OCI-LY7 (cell line): ENCODE measurements around the gene DIAPH2. TPM values are rescaled to one million over a fixed set of nuclear protein-coding genes. Genes with fewer than 3 reads are reported as not detected.

Source experiments
- BruUV-seq: library from RNA; stranded (reverse); fragments of 400-500 nt; replicated peaks from 2 replicates; lab custom pipeline; 2021; lab: Mats Ljungman, UMichigan
- CTCF ChIA-PET: fragments of 300-600 bp; sonication (Branson Sonifier 250); formaldehyde crosslinking; loops from one replicate; lab custom pipeline; 2022; ENCODE audit warnings: antibody characterized with exemption; ENCODE audit not compliant: unreplicated experiment; lab: Charles Lee
- POLR2A ChIA-PET: fragments of 300-600 bp; sonication (Branson Sonifier 250); formaldehyde crosslinking; loops from one replicate; lab custom pipeline; 2022; ENCODE audit warnings: antibody characterized with exemption; lab: Charles Lee
- DNase-seq: peaks from one replicate; pipeline ENCODE4 v3.0.0-alpha.2; 2015; ENCODE audit warnings: low spot score
- H2AFZ ChIP-seq: fragments of 200-600 bp; sonication (generic), shearing (Covaris generic); 2 replicates; pipeline ENCODE4 v1.6.1; 2014; ENCODE audit warnings: mild to moderate bottlenecking, antibody characterized with exemption, low read length, moderate library complexity
- H3K27ac ChIP-seq: fragments of 200-600 bp; sonication (generic); 2 replicates; pipeline ENCODE4 v1.5.1; 2014; ENCODE audit warnings: mixed run types, low read depth, mild to moderate bottlenecking, moderate library complexity, low read length, inconsistent platforms; ENCODE audit not compliant: poor library complexity, severe bottlenecking
- H3K36me3 ChIP-seq: fragments of 200-600 bp; sonication (generic); 2 replicates; pipeline ENCODE4 v1.6.1; 2014; ENCODE audit warnings: mild to moderate bottlenecking, antibody characterized with exemption, low read length, moderate library complexity, mixed read lengths; ENCODE audit not compliant: insufficient read depth
- H3K4me1 ChIP-seq: fragments of 200-600 bp; sonication (generic); 2 replicates; pipeline ENCODE4 v1.5.1; 2014; ENCODE audit warnings: mild to moderate bottlenecking, low read length; ENCODE audit not compliant: insufficient read depth, poor library complexity, severe bottlenecking
- H3K4me2 ChIP-seq: fragments of 200-600 bp; sonication (generic); 2 replicates; pipeline ENCODE4 v1.6.1; 2014; ENCODE audit warnings: mild to moderate bottlenecking, low read length
- H3K4me3 ChIP-seq: fragments of 200-600 bp; sonication (generic); 2 replicates; pipeline ENCODE4 v1.5.1; 2014; ENCODE audit warnings: mild to moderate bottlenecking, low read depth, low read length; ENCODE audit not compliant: poor library complexity, severe bottlenecking
- H3K79me2 ChIP-seq: fragments of 200-600 bp; sonication (generic); 2 replicates; pipeline ENCODE4 v1.6.1; 2016; ENCODE audit warnings: low read depth, mild to moderate bottlenecking, low read length, moderate library complexity, mixed read lengths; ENCODE audit not compliant: insufficient read depth
- H3K9me2 ChIP-seq: fragments of 200-600 bp; sonication (generic); 2 replicates; pipeline ENCODE4 v1.6.1; 2016; ENCODE audit warnings: mild to moderate bottlenecking, low read length, mixed read lengths; ENCODE audit not compliant: insufficient read depth
- H3K9me3 ChIP-seq: fragments of 200-600 bp; sonication (generic); 2 replicates; pipeline ENCODE4 v1.6.1; 2014; ENCODE audit warnings: mild to moderate bottlenecking, mixed run types, low read length, mixed read lengths
- H4K20me1 ChIP-seq: fragments of 200-600 bp; sonication (generic); 2 replicates; pipeline ENCODE4 v1.6.1; 2014; ENCODE audit warnings: mild to moderate bottlenecking, antibody characterized with exemption, low read length, moderate library complexity, mixed read lengths; ENCODE audit not compliant: insufficient read depth
- CTCF ChIP-seq: fragments of 200-600 bp; sonication (generic); conservative IDR thresholded peaks from 2 replicates; pipeline ENCODE4 v1.5.1; 2014; ENCODE audit warnings: mild to moderate bottlenecking, antibody characterized with exemption, low read length, moderate library complexity, mixed read lengths
- EZH2phosphoT487 ChIP-seq: fragments of 200-600 bp; sonication (generic); IDR thresholded peaks from 2 replicates; pipeline ENCODE4 v1.6.1; 2018; ENCODE audit warnings: low read depth, borderline replicate concordance, mild to moderate bottlenecking, mixed run types, antibody characterized with exemption, low read length, moderate library complexity, mixed read lengths
- intact Hi-C: fragments of 100-400 bp; cut with micrococcal nuclease; formaldehyde crosslinking; loops from one replicate; pipeline ENCODE4 v1.10.0; 2022; ENCODE audit not compliant: unreplicated experiment
- total RNA-seq, 2 experiments: library from RNA; depleted of rRNA in 1 of 2; stranded (reverse); fragments of >200 nt in 1 of 2; shearing (Covaris generic) in 1 of 2; gene quantifications; 2 replicates each; pipeline ENCODE4 v1.2.3, GENCODE V29; 2014 to 2022

DIAPH2 gene
- total RNA-seq, 2 experiments from 2014 or later, result 21.3 to 21.5 TPM

GRCh38 chrX:97026406-97026805 is 341.8 kb downstream of the DIAPH2 start:
- intact Hi-C loops, result loop anchor here (5.0 kb wide), 1 partner anchor 661 kb away; no protein-coding TSS in a partner anchor
- Histone ChIP-seq H4K20me1 (no peaks in the 10 kb centered on the region), H3K9me2 (no peaks in the 10 kb centered on the region), H3K9me3 (no peaks in the 10 kb centered on the region), H3K4me2 (no peak overlapping the region), H2AFZ (no peak overlapping the region), H3K36me3 (no peaks in the 10 kb centered on the region), H3K79me2 (no peaks in the 10 kb centered on the region), H3K27ac (no peak overlapping the region), H3K4me1 (no peaks in the 10 kb centered on the region), H3K4me3 (no peak overlapping the region)
- no TSS peak for BruUV-seq
- POLR2A ChIA-PET, result no interaction called here
- TF ChIP-seq CTCF, result peak; percentile 52; the same call in 1 of the 2 replicates
- TF ChIP-seq EZH2phosphoT487, result no peak
- CTCF ChIA-PET, result no interaction called here
- peak; percentile 4 for DNase-seq

- no peaks in the 10 kb centered on the region for H3K36me3 ChIP-seq
- intact Hi-C loops, result loop anchor here (5.0 kb wide), 1 partner anchor 660 kb away; no protein-coding TSS in a partner anchor
- H3K9me3 ChIP-seq, result no peaks in the 10 kb centered on the region
- no peaks in the 10 kb centered on the region for H3K4me1 ChIP-seq
- H3K27ac ChIP-seq, result no peak overlapping the region
- no TSS peak for BruUV-seq
- no peak overlapping the region for H2AFZ ChIP-seq
- no peaks in the 10 kb centered on the region for H3K79me2 ChIP-seq
- TF ChIP-seq CTCF, result no peak
- H4K20me1 ChIP-seq, result no peaks in the 10 kb centered on the region
- no peak overlapping the region for H3K4me3 ChIP-seq
- H3K4me2 ChIP-seq, result no peak overlapping the region
- ChIA-PET CTCF (no interaction called here), POLR2A (no interaction called here)
- DNase-seq, result no peak
- no peaks in the 10 kb centered on the region for H3K9me2 ChIP-seq
Measured at GRCh38 chrX:97027384-97027922, 342.8 kb downstream of the DIAPH2 start.

GRCh38 chrX:97030463-97030862 is 345.8 kb downstream of the DIAPH2 start:
- H3K36me3 ChIP-seq, result no peaks in the 10 kb centered on the region
- TF ChIP-seq CTCF (no peak), EZH2phosphoT487 (no peak)
- no peak overlapping the region for H3K4me2 ChIP-seq
- no peak for DNase-seq
- no peak overlapping the region for H2AFZ ChIP-seq
- POLR2A ChIA-PET, result interaction anchor here (0.7 to 1.1 kb wide), 2 partner anchors 9 to 21 kb away, joined by 4 read pairs; no protein-coding TSS in a partner anchor
- H3K9me2 ChIP-seq, result no peaks in the 10 kb centered on the region
- H4K20me1 ChIP-seq, result no peaks in the 10 kb centered on the region
- CTCF ChIA-PET, result no interaction called here
- no peaks in the 10 kb centered on the region for H3K9me3 ChIP-seq
- BruUV-seq, result no TSS peak
- no peak overlapping the region for H3K27ac ChIP-seq
- H3K79me2 ChIP-seq, result no peaks in the 10 kb centered on the region
- intact Hi-C loops, result no loop called here
- H3K4me1 ChIP-seq, result no peaks in the 10 kb centered on the region
- no peak overlapping the region for H3K4me3 ChIP-seq
